ENCODE measurements around the gene ERVMER34-1. TPM values are rescaled to one million over a fixed set of nuclear protein-coding genes. Genes with fewer than 3 reads are reported as not detected.

The ERVMER34-1 gene
- total RNA-seq, 2 donors from 2014 or later = 0.09 to 0.19 TPM

- H3K27ac Mint-ChIP-seq = no peak overlapping the region
- ATAC-seq (replicated peaks) = no peak
- no peaks in the 10 kb centered on the region for H3K4me1 Mint-ChIP-seq
- no peak overlapping the region for H3K4me3 Mint-ChIP-seq
- H3K9me3 Mint-ChIP-seq = no peaks in the 10 kb centered on the region
- H3K27me3 Mint-ChIP-seq = peaks cover 34% of the 10 kb centered on the region
- H3K36me3 Mint-ChIP-seq (ENCODE audit: low read depth) = no peaks in the 10 kb centered on the region
Observed at GRCh38 chr4:52748432-52748831, 2.8 kb downstream of the ERVMER34-1 start.

GRCh38 chr4:52744588-52744987 is 6.6 kb downstream of the ERVMER34-1 start:
- no peak for ATAC-seq (replicated peaks)
- Mint-ChIP-seq H3K4me3 (no peak overlapping the region), H3K9me3 (no peaks in the 10 kb centered on the region), H3K27ac (no peak overlapping the region), H3K4me1 (no peaks in the 10 kb centered on the region), H3K36me3 (ENCODE audit: low read depth) (no peaks in the 10 kb centered on the region), H3K27me3 (peaks cover 14% of the 10 kb centered on the region)

- Mint-ChIP-seq H3K4me3 (no peak overlapping the region), H3K4me1 (no peaks in the 10 kb centered on the region), H3K36me3 (ENCODE audit: low read depth) (no peaks in the 10 kb centered on the region), H3K9me3 (no peaks in the 10 kb centered on the region), H3K27me3 (peaks cover 13% of the 10 kb centered on the region), H3K27ac (no peak overlapping the region)
- ATAC-seq (replicated peaks) = no peak
Observed at GRCh38 chr4:52743444-52744019, 7.7 kb downstream of the ERVMER34-1 start.

DNA sequence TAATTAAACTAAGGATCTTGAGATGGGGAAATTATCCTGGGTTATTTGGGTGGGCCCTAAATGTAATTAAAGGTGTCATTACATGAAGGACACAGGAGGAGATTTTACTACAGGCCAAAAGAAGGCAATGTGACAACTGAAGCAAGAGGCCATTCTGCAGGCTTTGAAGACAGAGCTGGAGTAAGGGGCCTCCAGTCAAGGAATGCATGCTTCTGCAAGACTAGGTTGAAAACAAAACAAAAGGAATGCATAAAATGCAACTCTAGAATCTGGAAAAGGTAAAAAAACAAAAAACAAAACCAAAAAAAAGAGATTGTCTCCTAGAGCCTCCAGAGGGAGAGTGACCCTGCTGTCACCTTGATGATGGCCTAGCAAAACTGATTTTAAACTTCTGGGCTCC is 21.6 kb downstream of the ERVMER34-1 start:
- no peaks in the 10 kb centered on the region for H3K36me3 Mint-ChIP-seq (ENCODE audit: low read depth)
- no peaks in the 10 kb centered on the region for H3K27me3 Mint-ChIP-seq
- H3K4me3 Mint-ChIP-seq = no peak overlapping the region
- no peak overlapping the region for H3K27ac Mint-ChIP-seq
- H3K9me3 Mint-ChIP-seq = no peaks in the 10 kb centered on the region
- no peak for ATAC-seq (replicated peaks)
- no peaks in the 10 kb centered on the region for H3K4me1 Mint-ChIP-seq

DNA sequence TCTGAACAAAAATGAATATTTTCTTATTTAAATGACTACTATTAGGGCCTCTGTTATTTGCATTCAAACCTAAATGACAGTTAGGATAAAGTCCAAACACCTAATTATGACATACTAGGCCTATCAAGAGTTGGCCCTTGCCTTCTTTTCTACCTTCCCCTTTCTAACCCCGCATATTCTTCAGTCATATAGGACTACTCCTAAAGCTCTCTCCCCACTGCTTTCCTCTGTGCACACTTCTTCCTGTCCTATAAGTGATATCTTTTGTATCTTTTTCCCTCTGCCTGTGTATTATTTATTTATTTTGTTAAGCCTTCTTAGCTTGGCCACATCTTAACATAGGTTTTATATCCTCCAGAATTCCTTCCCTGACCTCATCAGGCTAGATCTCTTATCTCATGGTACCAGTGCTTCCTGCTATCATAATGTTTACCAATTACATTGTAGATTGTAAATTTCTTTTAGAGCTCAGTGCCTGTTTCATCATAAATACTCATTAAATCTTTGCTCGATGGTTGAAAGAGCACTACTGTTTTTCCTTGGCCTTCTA is 22.5 kb downstream of the ERVMER34-1 start:
- Mint-ChIP-seq H3K4me3 (no peak overlapping the region), H3K36me3 (ENCODE audit: low read depth) (no peaks in the 10 kb centered on the region), H3K27me3 (no peaks in the 10 kb centered on the region), H3K27ac (peak overlapping the region; percentile 26), H3K4me1 (no peaks in the 10 kb centered on the region), H3K9me3 (no peaks in the 10 kb centered on the region)
- ATAC-seq (replicated peaks) = no peak

DNA sequence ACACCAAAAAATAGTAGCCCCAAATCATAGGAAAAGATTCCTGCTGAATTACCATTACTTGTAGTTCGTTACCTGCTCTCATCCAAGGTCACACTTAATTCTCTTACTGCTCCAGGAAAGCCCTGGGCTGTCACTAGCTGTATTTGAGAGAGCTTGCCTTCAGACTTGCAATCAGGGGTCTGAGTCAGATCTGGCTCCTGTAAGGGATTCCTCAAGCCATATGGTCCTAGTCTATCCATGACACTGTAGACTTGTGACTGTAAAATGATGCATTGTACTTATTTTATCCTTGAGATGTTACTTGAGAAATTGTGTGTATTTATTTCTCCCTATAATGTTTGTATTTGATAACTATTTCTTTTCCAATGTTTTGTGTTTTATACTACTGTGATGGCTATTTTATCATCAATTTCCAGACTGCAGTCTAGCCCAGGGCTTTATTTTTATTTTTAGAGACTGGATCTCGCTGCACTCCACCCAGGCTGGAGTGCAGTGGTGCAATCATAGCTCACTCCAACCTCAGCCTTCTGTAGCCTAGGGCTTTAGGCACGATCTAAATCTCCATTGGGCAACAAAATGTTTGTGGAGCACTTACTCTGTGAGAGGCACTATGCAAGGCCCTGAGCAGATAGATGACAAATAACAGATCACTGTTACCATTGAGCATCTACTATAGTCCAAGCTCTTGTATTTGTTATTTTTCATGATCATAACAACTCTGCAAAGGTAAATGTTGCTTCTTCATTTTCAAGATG is 24.2 kb downstream of the ERVMER34-1 start:
- Mint-ChIP-seq H3K27ac (no peak overlapping the region), H3K9me3 (no peaks in the 10 kb centered on the region), H3K36me3 (ENCODE audit: low read depth) (no peaks in the 10 kb centered on the region), H3K4me3 (no peak overlapping the region), H3K27me3 (no peaks in the 10 kb centered on the region), H3K4me1 (no peaks in the 10 kb centered on the region)
- no peak for ATAC-seq (replicated peaks)

DNA sequence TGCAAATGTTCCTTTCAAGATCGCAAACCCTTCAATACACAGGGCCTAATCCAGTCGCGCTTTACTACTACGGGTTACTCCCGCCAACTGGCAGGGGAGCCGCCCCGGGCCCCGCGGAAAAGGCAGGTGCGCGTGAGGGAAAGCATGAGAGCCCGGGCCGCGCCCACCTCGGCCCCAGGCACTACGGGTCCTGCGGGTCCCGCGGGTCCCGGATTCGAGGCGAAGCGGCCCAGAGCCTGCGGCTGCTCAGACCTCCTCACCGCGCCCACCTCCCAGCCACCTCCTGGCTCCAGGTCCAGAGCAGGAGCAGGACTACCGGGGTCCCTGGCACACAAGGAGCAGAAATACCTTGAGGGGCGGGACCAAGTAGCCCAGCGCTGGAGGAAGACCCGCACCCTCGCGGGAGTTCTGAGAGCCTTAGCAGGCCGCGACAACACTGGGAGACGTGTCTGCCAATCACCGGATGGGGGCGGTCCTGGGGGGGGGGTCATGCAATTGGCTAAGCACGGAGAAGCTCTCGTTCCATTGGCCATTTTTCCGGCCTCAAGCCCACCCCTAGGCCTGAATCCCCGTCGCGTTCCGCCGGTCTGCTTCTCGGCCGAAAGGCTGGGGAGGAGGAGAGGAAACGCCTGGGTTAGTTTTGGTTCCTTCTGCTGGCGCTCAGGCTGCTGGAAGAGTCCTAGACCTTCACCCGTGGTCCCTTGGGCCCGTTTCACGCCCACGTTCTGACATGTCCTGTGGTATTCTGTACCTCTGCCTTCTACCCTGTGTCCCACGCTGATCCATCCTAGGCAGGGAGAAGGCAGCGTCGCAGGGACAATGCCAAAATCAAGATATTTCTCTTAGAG is 29.0 kb downstream of the ERVMER34-1 start:
- Mint-ChIP-seq H3K27ac (peak overlapping the region; percentile 71), H3K4me3 (peak overlapping the region; percentile 71), H3K27me3 (no peaks in the 10 kb centered on the region), H3K9me3 (no peaks in the 10 kb centered on the region), H3K36me3 (ENCODE audit: low read depth) (peaks cover 46% of the 10 kb centered on the region), H3K4me1 (no peaks in the 10 kb centered on the region)
- peak; percentile 99 for ATAC-seq (replicated peaks)

GRCh38 chr4:52718123-52718522 is 33.1 kb downstream of the ERVMER34-1 start:
- H3K27me3 Mint-ChIP-seq = no peaks in the 10 kb centered on the region
- H3K27ac Mint-ChIP-seq = no peak overlapping the region
- H3K9me3 Mint-ChIP-seq = no peaks in the 10 kb centered on the region
- no peak for ATAC-seq (replicated peaks)
- peaks cover 86% of the 10 kb centered on the region for H3K36me3 Mint-ChIP-seq (ENCODE audit: low read depth)
- H3K4me3 Mint-ChIP-seq = no peak overlapping the region
- H3K4me1 Mint-ChIP-seq = peaks cover 16% of the 10 kb centered on the region

GRCh38 chr4:52716364-52717151 is 34.7 kb downstream of the ERVMER34-1 start:
- H3K4me1 Mint-ChIP-seq = peaks cover 17% of the 10 kb centered on the region
- no peak for ATAC-seq (replicated peaks)
- no peaks in the 10 kb centered on the region for H3K9me3 Mint-ChIP-seq
- peaks cover 88% of the 10 kb centered on the region for H3K36me3 Mint-ChIP-seq (ENCODE audit: low read depth)
- peak overlapping the region; percentile 94 for H3K27ac Mint-ChIP-seq
- no peaks in the 10 kb centered on the region for H3K27me3 Mint-ChIP-seq
- peak overlapping the region; percentile 90 for H3K4me3 Mint-ChIP-seq

GRCh38 chr4:52715914-52716313 is 35.3 kb downstream of the ERVMER34-1 start:
- Mint-ChIP-seq H3K27ac (peak overlapping the region; percentile 94), H3K4me1 (peaks cover 21% of the 10 kb centered on the region), H3K36me3 (ENCODE audit: low read depth) (peaks cover 81% of the 10 kb centered on the region), H3K9me3 (no peaks in the 10 kb centered on the region), H3K4me3 (peak overlapping the region; percentile 90), H3K27me3 (no peaks in the 10 kb centered on the region)
- ATAC-seq (replicated peaks) = no peak

GRCh38 chr4:52715255-52715897 is 35.8 kb downstream of the ERVMER34-1 start:
- H3K4me3 Mint-ChIP-seq = peak overlapping the region; percentile 90
- no peak for ATAC-seq (replicated peaks)
- peaks cover 25% of the 10 kb centered on the region for H3K4me1 Mint-ChIP-seq
- peak overlapping the region; percentile 94 for H3K27ac Mint-ChIP-seq
- no peaks in the 10 kb centered on the region for H3K27me3 Mint-ChIP-seq
- H3K36me3 Mint-ChIP-seq (ENCODE audit: low read depth) = peaks cover 76% of the 10 kb centered on the region
- no peaks in the 10 kb centered on the region for H3K9me3 Mint-ChIP-seq

DNA sequence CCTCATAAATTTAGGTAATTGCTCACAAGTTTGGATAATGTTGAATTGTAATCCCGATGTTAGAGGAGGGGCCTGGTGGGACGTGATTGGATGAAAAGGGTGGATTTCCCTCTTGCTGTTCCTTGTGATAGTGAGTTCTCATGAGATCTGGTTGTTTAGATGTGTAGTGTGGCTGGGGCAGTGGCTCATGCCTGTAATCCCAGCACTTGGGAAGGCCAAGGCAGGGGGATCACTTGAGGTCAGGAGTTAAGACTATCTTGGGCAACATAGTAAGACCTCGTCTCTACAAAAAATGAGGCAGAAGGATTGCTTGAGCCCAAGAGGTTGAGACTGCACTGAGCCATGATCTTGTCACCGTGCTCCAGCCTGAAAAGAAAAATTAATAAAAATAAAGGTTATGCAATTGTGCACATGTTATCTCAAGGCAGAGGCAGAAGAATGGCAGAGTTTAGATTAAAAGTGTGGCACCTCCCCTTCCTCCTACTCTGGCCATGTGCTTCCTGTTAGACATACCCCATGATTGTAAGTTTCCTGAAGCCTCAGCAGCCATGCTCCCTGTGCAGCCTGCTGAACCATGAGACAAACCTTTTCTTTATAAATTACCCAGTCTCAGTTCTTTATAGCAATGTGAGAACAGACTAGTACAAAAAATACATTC is 36.5 kb downstream of the ERVMER34-1 start:
- ATAC-seq (replicated peaks) = no peak
- Mint-ChIP-seq H3K4me3 (peak overlapping the region; percentile 90), H3K4me1 (peaks cover 25% of the 10 kb centered on the region), H3K36me3 (ENCODE audit: low read depth) (peaks cover 69% of the 10 kb centered on the region), H3K27ac (peak overlapping the region; percentile 94), H3K27me3 (no peaks in the 10 kb centered on the region), H3K9me3 (no peaks in the 10 kb centered on the region)

- no peaks in the 10 kb centered on the region for H3K9me3 Mint-ChIP-seq
- peaks cover 25% of the 10 kb centered on the region for H3K4me1 Mint-ChIP-seq
- H3K27me3 Mint-ChIP-seq = no peaks in the 10 kb centered on the region
- H3K36me3 Mint-ChIP-seq (ENCODE audit: low read depth) = peaks cover 59% of the 10 kb centered on the region
- peak overlapping the region; percentile 94 for H3K27ac Mint-ChIP-seq
- H3K4me3 Mint-ChIP-seq = peak overlapping the region; percentile 90
- no peak for ATAC-seq (replicated peaks)
Observed at GRCh38 chr4:52713456-52713937, 37.7 kb downstream of the ERVMER34-1 start.

Data from activated T-helper 17 cell treated with anti-CD3 and anti-CD28 coated beads, Interleukin-2, amount 50 U/mL, for 72 hours (primary cell).